Mucosa of stomach (tissue), 1 donor: ENCODE measurements around the gene AP1S1.
"Not testable (repeated sequence)": the region's sequence is repeated elsewhere in the genome, so short reads cannot be mapped to it uniquely, and the experiment has no call there.

Experiments used
- H3K27me3 ChIP-seq: one replicate; pipeline ENCODE4 v1.7.0; 2013; ENCODE audit warnings: mild to moderate bottlenecking, low read length; ENCODE audit not compliant: control insufficient read depth, insufficient read depth
- H3K36me3 ChIP-seq: one replicate; pipeline ENCODE4 v1.7.0; 2013; ENCODE audit warnings: low read length; ENCODE audit not compliant: control insufficient read depth, insufficient read depth
- H3K4me1 ChIP-seq: one replicate; pipeline ENCODE4 v1.7.0; 2013; ENCODE audit warnings: mild to moderate bottlenecking, low read length; ENCODE audit not compliant: control insufficient read depth, insufficient read depth
- H3K4me3 ChIP-seq: one replicate; pipeline ENCODE4 v1.7.0; 2013; ENCODE audit warnings: low read length
- H3K9ac ChIP-seq: one replicate; pipeline ENCODE4 v1.7.0; 2013; ENCODE audit warnings: mild to moderate bottlenecking, low read length, moderate library complexity
- H3K9me3 ChIP-seq: one replicate; pipeline ENCODE4 v1.7.0; 2013; ENCODE audit warnings: mild to moderate bottlenecking, low read length, moderate library complexity; ENCODE audit not compliant: control insufficient read depth
- donor health status: Pancreatic carcinoma.

Gene AP1S1

DNA sequence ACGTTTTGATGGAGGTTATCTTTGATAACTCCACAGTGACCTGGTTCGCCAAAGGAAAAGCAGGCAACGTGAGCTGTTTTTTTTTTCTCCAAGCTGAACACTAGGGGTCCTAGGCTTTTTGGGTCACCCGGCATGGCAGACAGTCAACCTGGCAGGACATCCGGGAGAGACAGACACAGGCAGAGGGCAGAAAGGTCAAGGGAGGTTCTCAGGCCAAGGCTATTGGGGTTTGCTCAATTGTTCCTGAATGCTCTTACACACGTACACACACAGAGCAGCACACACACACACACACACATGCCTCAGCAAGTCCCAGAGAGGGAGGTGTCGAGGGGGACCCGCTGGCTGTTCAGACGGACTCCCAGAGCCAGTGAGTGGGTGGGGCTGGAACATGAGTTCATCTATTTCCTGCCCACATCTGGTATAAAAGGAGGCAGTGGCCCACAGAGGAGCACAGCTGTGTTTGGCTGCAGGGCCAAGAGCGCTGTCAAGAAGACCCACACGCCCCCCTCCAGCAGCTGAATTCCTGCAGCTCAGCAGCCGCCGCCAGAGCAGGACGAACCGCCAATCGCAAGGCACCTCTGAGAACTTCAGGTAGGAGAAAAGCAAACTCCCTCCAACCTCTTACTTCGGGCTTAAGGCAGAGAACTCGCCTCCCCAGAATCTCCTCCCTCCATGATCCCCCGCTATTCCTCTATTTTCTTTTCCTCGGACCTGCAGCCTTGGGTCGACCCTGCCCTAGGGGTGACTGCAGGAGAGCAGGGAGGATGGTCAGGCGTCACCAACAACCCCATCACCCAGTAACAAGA, 27.4 kb upstream of the AP1S1 start, which contains the start of gene SERPINE1:
Gene SERPINE1, plus strand, starts transcription at position 454 of the 809 bp plus-strand sequence. CDS start 1,290 bp downstream, outside the sequence.
- peaks cover 18% of the 10 kb centered on the region for H3K27me3 ChIP-seq

DNA sequence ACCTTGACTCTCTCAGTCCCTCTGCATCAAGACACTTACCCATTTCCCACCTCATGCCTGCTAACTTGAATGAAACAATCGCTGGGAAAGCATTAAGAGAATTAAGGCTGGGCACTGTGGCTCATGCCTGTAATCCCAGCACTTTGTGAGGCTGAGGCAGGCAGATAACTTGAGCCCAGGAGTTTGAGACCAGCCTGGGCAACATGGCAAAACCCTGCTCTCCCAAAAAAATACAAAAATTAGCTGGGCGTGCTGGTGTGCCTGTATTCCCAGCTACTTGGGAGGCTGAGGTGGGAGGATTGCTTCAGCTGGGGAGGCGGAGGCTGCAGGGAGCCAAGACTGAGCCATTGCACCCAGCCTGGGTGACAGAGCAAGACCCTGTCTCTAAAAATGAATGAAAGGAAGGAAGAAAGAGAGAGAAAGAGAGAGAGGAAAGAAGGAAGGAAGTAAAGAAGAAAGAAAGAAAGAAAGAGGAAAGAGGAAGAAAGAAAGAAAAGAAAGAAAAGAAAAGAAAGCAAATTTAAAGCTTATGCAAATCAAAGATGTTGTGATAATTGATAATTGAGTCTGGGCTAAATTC, 26.7 kb upstream of the AP1S1 start:
- peaks cover 28% of the 10 kb centered on the region for H3K4me1 ChIP-seq
- no peaks in the 10 kb centered on the region for H3K36me3 ChIP-seq
- H3K9me3 ChIP-seq: no peaks in the 10 kb centered on the region
- H3K4me3 ChIP-seq: no peak overlapping the region
- peak overlapping the region; percentile 28 for H3K9ac ChIP-seq
- peaks cover 18% of the 10 kb centered on the region for H3K27me3 ChIP-seq

More for the DNA sequence above, 27.4 kb upstream of the AP1S1 start, which contains the start of gene SERPINE1:
- H3K9me3 ChIP-seq: no peaks in the 10 kb centered on the region
- peaks cover 35% of the 10 kb centered on the region for H3K4me1 ChIP-seq
- H3K4me3 ChIP-seq: no peak within 1 kb of the TSS
- peak within 1 kb of the TSS; percentile 45 for H3K9ac ChIP-seq
- H3K36me3 ChIP-seq: no peaks in the 10 kb centered on the region

DNA sequence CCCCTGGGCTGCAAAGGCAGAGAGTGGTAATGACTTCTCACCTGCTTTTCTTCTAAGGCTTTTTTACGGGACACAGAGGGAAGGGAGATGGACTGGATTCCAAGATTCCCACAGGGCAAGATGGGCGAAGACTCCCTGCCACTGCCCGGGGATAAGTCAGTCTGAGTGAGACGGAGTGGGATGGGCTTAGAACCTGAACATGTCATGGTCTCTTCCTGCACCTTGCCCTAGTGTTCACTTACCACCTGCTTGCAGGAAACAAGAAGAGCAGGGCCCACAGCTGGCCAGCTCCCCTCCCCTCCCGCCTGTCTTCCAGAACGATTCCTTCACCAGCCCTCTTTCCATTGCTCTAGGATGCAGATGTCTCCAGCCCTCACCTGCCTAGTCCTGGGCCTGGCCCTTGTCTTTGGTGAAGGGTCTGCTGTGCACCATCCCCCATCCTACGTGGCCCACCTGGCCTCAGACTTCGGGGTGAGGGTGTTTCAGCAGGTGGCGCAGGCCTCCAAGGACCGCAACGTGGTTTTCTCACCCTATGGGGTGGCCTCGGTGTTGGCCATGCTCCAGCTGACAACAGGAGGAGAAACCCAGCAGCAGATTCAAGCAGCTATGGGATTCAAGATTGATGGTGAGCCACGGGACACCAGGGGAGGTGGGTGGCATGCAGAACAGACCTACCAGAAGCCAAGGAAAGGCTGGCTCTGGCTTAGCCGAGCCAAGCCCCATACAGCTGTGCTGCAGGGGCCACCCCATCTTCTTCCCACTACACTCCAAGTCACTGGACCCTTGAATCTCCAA, 26.0 kb upstream of the AP1S1 start:
- H3K4me3 ChIP-seq: no peak overlapping the region
- peaks cover 16% of the 10 kb centered on the region for H3K27me3 ChIP-seq
- no peaks in the 10 kb centered on the region for H3K36me3 ChIP-seq
- H3K9me3 ChIP-seq: no peaks in the 10 kb centered on the region
- H3K9ac ChIP-seq: no peak overlapping the region
- H3K4me1 ChIP-seq: peaks cover 24% of the 10 kb centered on the region

DNA sequence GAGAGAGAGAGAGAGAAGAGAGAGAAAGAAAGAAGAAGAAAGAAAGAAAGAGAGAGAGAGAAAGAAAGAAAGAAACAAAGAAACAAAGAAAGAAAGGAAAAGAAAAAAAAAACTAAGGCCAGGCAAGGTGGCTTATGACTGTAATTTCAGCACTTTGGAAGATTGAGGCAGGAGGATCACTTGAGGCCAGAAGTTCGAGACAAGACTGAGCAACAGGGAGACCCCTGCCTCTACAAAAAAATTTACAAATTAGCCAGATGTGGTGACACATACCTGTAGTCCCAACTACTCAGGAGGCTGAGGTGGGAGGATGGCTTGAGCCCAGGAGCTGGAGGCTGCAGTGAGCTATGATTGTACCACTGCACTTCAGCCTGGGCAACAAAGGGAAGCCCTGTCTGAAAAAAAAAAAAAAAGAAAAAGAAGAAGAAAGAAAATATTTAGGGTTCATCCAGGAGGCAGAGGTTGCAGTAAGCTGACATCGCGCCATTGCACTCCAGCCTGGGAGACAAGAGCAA, 24.6 kb upstream of the AP1S1 start:
- H3K9me3 ChIP-seq: no peaks in the 10 kb centered on the region
- H3K27me3 ChIP-seq: peaks cover 14% of the 10 kb centered on the region
- no peaks in the 10 kb centered on the region for H3K36me3 ChIP-seq
- no peak overlapping the region for H3K9ac ChIP-seq
- H3K4me3 ChIP-seq: no peak overlapping the region
- H3K4me1 ChIP-seq: peaks cover 18% of the 10 kb centered on the region

DNA sequence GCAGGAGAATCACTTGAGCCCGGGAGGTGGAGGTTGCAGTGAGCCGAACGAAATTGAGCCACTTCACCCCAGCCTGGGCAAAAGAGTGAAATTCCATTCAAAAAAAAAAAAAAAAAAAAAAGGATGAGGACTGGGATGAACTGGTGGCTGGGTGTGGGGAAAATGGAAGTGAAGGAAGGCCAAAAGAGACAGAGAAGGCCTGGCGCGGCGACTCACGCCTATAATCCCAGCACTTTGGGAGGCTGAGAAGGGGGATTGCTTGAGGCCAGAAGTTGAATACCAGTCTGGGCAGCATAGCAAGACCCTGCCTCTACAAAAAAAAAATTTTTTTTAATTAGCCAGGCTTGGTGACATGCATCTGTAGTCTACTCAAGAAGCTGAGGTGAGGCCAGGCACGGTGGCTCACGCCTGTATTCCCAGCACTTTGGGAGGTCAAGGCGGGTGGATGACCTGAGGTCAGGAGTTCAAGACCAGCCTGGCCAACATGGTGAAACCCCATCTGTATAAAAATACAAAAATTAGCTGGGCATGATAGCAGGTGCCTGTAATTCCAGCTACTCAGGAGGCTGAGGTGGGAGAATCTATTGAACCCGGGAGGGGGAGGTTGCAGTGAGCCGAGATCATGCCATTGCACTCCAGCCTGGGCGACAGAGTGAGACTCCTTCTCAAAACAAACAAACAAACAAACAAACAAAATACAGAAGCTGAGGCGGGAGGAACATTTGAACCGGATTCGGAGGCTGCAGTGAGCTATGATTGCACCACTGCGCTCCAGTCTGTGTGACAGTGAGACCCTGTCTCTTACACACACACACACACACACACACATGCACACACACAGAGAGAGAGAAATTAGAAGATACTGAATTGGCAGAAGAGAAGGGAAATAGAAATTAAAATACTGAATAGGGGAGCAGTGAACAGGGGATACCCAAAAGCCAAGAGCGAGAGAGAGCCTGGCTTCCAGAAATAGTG, 21.4 kb upstream of the AP1S1 start:
- H3K9me3 ChIP-seq, H3K9ac ChIP-seq, H3K4me3 ChIP-seq, H3K36me3 ChIP-seq, H3K27me3 ChIP-seq, H3K4me1 ChIP-seq: not testable (repeated sequence)

DNA sequence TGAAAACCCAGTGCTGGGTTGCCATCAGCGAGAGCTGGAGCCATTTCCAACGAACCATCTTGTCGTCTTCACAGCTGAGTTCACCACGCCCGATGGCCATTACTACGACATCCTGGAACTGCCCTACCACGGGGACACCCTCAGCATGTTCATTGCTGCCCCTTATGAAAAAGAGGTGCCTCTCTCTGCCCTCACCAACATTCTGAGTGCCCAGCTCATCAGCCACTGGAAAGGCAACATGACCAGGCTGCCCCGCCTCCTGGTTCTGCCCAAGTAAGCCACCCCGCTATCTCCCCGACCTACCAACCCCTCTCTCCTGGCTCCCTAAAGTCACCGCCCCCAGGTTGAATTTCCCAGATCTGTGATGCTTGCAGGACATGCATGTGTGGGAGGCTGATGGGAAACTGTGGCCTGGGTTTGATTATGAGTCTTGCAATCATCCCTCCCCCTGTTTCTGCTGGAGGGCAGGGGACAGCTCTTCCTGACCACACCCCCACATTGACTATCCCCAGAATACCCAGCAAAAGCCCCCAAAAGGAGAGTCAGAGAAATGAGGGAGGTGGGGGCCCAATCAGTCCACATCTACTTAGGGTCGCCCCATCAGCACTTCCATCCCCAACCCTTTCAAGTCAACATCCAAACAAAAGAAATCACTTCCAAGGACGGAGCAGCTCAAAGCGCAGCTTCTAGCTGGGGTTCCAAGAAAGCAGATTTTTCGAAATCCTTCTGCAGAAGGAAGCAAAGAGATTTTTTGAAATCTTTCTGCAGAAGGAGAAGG, 20.5 kb upstream of the AP1S1 start:
- Histone ChIP-seq H3K4me1 (peaks cover 9% of the 10 kb centered on the region), H3K36me3 (no peaks in the 10 kb centered on the region), H3K9me3 (no peaks in the 10 kb centered on the region), H3K4me3 (no peak overlapping the region), H3K9ac (no peak overlapping the region), H3K27me3 (no peaks in the 10 kb centered on the region)

DNA sequence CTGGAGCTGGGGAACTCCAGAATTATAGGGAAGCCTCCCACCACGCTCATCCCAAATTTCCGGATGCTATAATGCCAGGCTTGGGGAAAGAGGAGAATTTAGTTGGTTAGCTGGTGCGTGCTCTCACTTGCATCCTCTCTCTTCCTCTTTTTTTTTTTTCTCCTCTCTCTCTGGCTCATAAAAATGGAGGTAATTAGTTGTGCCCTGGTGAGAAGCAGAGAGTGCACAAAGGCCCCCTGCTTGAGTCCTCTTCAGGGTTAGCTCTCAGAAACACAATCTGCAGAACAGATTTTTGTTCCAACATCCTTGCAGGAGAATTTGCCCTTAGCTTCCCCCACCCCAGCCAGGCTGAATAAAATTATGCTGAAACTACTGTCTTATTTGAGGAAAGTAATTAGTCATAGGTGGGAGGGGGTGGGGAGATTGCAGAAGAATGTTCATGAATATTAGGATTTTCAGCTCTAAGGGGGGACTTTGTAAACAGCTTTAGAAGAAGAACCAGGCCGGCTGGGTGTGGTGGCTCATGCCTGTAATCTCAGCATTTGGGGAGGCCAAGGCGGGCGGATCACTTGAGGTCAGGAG, 19.8 kb upstream of the AP1S1 start:
- H3K36me3 ChIP-seq: no peaks in the 10 kb centered on the region
- H3K9me3 ChIP-seq: no peaks in the 10 kb centered on the region
- H3K4me3 ChIP-seq: no peak overlapping the region
- no peak overlapping the region for H3K9ac ChIP-seq
- no peaks in the 10 kb centered on the region for H3K27me3 ChIP-seq
- H3K4me1 ChIP-seq: peaks cover 9% of the 10 kb centered on the region

DNA sequence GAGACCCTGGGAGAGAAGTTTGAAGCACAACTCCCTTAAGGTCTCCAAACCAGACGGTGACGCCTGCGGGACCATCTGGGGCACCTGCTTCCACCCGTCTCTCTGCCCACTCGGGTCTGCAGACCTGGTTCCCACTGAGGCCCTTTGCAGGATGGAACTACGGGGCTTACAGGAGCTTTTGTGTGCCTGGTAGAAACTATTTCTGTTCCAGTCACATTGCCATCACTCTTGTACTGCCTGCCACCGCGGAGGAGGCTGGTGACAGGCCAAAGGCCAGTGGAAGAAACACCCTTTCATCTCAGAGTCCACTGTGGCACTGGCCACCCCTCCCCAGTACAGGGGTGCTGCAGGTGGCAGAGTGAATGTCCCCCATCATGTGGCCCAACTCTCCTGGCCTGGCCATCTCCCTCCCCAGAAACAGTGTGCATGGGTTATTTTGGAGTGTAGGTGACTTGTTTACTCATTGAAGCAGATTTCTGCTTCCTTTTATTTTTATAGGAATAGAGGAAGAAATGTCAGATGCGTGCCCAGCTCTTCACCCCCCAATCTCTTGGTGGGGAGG, 16.5 kb upstream of the AP1S1 start:
- Histone ChIP-seq H3K36me3 (no peaks in the 10 kb centered on the region), H3K4me3 (no peak overlapping the region), H3K9me3 (no peaks in the 10 kb centered on the region), H3K27me3 (no peaks in the 10 kb centered on the region), H3K4me1 (peaks cover 9% of the 10 kb centered on the region), H3K9ac (peak overlapping the region; percentile 28)

DNA sequence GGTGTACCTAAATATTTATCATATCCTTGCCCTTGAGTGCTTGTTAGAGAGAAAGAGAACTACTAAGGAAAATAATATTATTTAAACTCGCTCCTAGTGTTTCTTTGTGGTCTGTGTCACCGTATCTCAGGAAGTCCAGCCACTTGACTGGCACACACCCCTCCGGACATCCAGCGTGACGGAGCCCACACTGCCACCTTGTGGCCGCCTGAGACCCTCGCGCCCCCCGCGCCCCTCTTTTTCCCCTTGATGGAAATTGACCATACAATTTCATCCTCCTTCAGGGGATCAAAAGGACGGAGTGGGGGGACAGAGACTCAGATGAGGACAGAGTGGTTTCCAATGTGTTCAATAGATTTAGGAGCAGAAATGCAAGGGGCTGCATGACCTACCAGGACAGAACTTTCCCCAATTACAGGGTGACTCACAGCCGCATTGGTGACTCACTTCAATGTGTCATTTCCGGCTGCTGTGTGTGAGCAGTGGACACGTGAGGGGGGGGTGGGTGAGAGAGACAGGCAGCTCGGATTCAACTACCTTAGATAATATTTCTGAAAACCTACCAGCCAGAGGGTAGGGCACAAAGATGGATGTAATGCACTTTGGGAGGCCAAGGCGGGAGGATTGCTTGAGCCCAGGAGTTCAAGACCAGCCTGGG, 15.9 kb upstream of the AP1S1 start:
- H3K9ac ChIP-seq: peak overlapping the region; percentile 28

DNA sequence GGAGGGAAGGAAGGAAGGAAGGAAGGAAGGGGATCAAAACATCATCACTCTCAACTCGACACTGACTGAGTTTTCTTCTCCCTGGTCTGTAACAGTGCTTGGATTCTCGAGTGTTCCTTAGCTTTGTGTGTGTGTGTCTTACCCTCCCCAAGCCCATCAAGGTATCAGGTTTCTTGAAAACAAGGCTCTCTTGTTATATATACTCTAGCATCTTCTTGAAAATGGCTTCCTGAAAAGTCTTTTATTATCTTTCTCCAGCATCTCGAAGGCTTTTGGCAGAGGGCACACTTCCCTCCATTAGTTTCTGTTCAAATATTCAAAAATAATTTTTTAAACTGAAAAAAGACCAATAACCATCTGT, 14.0 kb upstream of the AP1S1 start:
- Histone ChIP-seq H3K9me3 (no peaks in the 10 kb centered on the region), H3K4me3 (no peak overlapping the region), H3K36me3 (no peaks in the 10 kb centered on the region), H3K27me3 (no peaks in the 10 kb centered on the region), H3K9ac (no peak overlapping the region), H3K4me1 (peaks cover 16% of the 10 kb centered on the region)

More for the DNA sequence above, 15.9 kb upstream of the AP1S1 start:
- Histone ChIP-seq H3K4me3 (no peak overlapping the region), H3K4me1 (peaks cover 9% of the 10 kb centered on the region), H3K9me3 (no peaks in the 10 kb centered on the region), H3K27me3 (no peaks in the 10 kb centered on the region), H3K36me3 (no peaks in the 10 kb centered on the region)
